DOHH2 (cell line): ENCODE measurements around the gene CAB39L.

Experiments
- H3F3A ChIP-seq: fragments of 200-600 bp; sonication (generic), shearing (Covaris generic); 2 replicates; pipeline ENCODE4 v1.6.0; 2016; ENCODE audit warnings: antibody characterized with exemption, mild to moderate bottlenecking; ENCODE audit not compliant: control insufficient read depth, insufficient read depth
- H3K27ac ChIP-seq: fragments of 200-600 bp; sonication (generic); 2 replicates; pipeline ENCODE4 v1.5.1; 2014; ENCODE audit warnings: low read depth, mild to moderate bottlenecking, low read length, moderate library complexity
- H3K27me3 ChIP-seq: fragments of 200-600 bp; sonication (generic); 2 replicates; pipeline ENCODE4 v1.6.1; 2014; ENCODE audit warnings: mild to moderate bottlenecking, low read length, mixed read lengths; ENCODE audit not compliant: control insufficient read depth
- H3K36me3 ChIP-seq: fragments of 200-600 bp; sonication (generic); 2 replicates; pipeline ENCODE4 v1.6.1; 2014; ENCODE audit warnings: mild to moderate bottlenecking, low read length, moderate library complexity, mixed read lengths; ENCODE audit not compliant: control insufficient read depth
- H3K4me1 ChIP-seq: fragments of 200-600 bp; sonication (generic); 2 replicates; pipeline ENCODE4 v1.6.1; 2014; ENCODE audit warnings: mild to moderate bottlenecking, low read length, mixed read lengths; ENCODE audit not compliant: control insufficient read depth
- H3K4me2 ChIP-seq: fragments of 200-600 bp; sonication (generic); 2 replicates; pipeline ENCODE4 v1.6.0; 2014; ENCODE audit warnings: mild to moderate bottlenecking, low read length, moderate library complexity
- H3K4me3 ChIP-seq: fragments of 200-600 bp; sonication (generic); 2 replicates; pipeline ENCODE4 v1.5.1; 2014; ENCODE audit warnings: mild to moderate bottlenecking, low read length, mixed read lengths
- H3K79me2 ChIP-seq: fragments of 200-600 bp; sonication (generic); 2 replicates; pipeline ENCODE4 v1.6.1; 2014; ENCODE audit warnings: mild to moderate bottlenecking, low read length, mixed read lengths; ENCODE audit not compliant: control insufficient read depth
- H3K9me2 ChIP-seq: fragments of 200-600 bp; sonication (generic); replicated peaks from 2 replicates; pipeline ENCODE4 v1.6.1; 2014; ENCODE audit warnings: mild to moderate bottlenecking, low read length, mixed read lengths; ENCODE audit not compliant: control insufficient read depth
- H3K9me3 ChIP-seq: fragments of 200-600 bp; sonication (generic); 2 replicates; pipeline ENCODE4 v1.6.1; 2014; ENCODE audit warnings: antibody characterized with exemption, low read length, mixed read lengths; ENCODE audit not compliant: control insufficient read depth, insufficient read depth
- H4K20me1 ChIP-seq: fragments of 200-600 bp; sonication (generic); 2 replicates; pipeline ENCODE4 v1.6.0; 2014; ENCODE audit warnings: low read depth, mild to moderate bottlenecking, antibody characterized with exemption, low read length, moderate library complexity; ENCODE audit not compliant: control insufficient read depth, insufficient read depth
- EZH2phosphoT487 ChIP-seq: fragments of 200-600 bp; sonication (generic); IDR thresholded peaks from 2 replicates; pipeline ENCODE4 v1.6.1; 2017; ENCODE audit warnings: borderline replicate concordance, mild to moderate bottlenecking, antibody characterized with exemption, low read length, moderate library complexity, mixed read lengths
- TF ChIP-seq, protein P1 (sequence below): fragments of 200-600 bp; sonication (generic); IDR thresholded peaks from one replicate; pipeline ENCODE4 v1.5.1; 2014; ENCODE audit warnings: antibody characterized with exemption, mild to moderate bottlenecking, low read depth, low read length; ENCODE audit not compliant: poor library complexity, severe bottlenecking

The CAB39L gene

DNA sequence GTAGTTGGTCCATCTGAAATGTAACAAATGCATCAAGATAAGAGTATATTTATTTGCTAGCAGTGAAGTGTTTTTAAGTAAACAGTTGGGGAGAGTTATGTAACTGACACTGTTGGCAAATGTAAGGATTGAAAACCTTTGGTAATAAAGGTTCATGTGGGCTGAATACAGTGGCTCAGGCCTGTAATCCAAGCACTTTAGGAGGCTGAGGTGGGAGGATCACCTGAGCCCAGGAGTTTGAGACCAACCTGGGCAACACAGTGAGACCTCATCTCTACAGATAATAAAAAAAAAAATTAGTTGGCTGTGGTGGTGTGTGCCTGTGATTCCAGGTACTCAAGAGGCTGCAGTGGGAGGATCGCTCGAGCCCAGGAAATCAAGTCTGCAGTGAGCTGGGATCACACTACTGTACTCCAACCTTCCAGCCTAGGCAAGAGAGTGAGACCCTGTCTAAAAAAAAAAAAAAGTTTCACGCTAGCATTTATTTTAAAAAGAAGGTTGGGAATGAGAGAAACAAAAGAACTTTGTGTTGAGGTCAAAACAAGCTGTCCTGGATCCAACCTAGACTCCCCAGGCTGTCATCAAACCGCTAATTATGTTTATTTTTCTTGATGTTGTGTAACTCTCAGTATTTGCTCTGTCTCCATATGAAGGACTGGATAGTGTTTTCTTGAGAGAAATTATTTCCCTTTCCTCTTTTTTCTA lies 20.9 kb upstream of the CAB39L start:
- no peaks in the 10 kb centered on the region for H3K9me2 ChIP-seq
- H3K36me3 ChIP-seq, result peaks cover 81% of the 10 kb centered on the region
- no peaks in the 10 kb centered on the region for H3K4me1 ChIP-seq
- no peak overlapping the region for H3K27ac ChIP-seq
- no peak overlapping the region for H3K4me2 ChIP-seq
- peaks cover 4% of the 10 kb centered on the region; the same call in 1 of the 2 replicates for H3K9me3 ChIP-seq
- TF ChIP-seq EZH2phosphoT487, result no peak
- TF ChIP-seq, protein P1, sequence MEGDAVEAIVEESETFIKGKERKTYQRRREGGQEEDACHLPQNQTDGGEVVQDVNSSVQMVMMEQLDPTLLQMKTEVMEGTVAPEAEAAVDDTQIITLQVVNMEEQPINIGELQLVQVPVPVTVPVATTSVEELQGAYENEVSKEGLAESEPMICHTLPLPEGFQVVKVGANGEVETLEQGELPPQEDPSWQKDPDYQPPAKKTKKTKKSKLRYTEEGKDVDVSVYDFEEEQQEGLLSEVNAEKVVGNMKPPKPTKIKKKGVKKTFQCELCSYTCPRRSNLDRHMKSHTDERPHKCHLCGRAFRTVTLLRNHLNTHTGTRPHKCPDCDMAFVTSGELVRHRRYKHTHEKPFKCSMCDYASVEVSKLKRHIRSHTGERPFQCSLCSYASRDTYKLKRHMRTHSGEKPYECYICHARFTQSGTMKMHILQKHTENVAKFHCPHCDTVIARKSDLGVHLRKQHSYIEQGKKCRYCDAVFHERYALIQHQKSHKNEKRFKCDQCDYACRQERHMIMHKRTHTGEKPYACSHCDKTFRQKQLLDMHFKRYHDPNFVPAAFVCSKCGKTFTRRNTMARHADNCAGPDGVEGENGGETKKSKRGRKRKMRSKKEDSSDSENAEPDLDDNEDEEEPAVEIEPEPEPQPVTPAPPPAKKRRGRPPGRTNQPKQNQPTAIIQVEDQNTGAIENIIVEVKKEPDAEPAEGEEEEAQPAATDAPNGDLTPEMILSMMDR, result no peak
- H3K27me3 ChIP-seq, result no peaks in the 10 kb centered on the region
- no peaks in the 10 kb centered on the region for H4K20me1 ChIP-seq
- no peaks in the 10 kb centered on the region for H3K79me2 ChIP-seq
- no peak overlapping the region for H3K4me3 ChIP-seq
- H3F3A ChIP-seq, result no peaks in the 10 kb centered on the region

DNA sequence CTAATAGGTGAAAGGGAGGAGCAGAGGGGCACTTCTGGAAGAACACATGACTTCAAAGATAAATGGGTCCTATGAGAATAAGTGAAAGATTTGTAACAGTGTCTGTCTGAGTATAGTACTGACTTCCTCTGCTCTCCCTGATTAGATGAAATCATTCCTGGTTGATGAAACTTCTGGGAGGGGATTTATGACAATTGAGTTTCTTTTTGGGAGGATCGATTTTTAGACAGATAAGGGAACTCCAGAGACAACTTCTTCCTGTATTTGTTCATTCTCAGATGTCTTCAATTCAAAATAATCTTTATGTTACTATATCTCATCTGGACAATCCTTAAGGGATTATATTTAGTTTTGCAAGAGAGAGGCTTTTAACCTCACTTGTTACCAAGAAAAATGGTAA lies 20.2 kb upstream of the CAB39L start:
- TF ChIP-seq EZH2phosphoT487, result no peak
- TF ChIP-seq, protein P1, result no peak
- H3K27me3 ChIP-seq, result no peaks in the 10 kb centered on the region
- H3K4me3 ChIP-seq, result no peak overlapping the region
- no peak overlapping the region for H3K27ac ChIP-seq
- no peak overlapping the region for H3K4me2 ChIP-seq
- no peaks in the 10 kb centered on the region for H3F3A ChIP-seq
- peaks cover 79% of the 10 kb centered on the region for H3K36me3 ChIP-seq
- H3K4me1 ChIP-seq, result no peaks in the 10 kb centered on the region
- H3K9me2 ChIP-seq, result no peaks in the 10 kb centered on the region
- no peaks in the 10 kb centered on the region for H4K20me1 ChIP-seq
- H3K79me2 ChIP-seq, result no peaks in the 10 kb centered on the region
- H3K9me3 ChIP-seq, result peaks cover 4% of the 10 kb centered on the region; the same call in 1 of the 2 replicates

DNA sequence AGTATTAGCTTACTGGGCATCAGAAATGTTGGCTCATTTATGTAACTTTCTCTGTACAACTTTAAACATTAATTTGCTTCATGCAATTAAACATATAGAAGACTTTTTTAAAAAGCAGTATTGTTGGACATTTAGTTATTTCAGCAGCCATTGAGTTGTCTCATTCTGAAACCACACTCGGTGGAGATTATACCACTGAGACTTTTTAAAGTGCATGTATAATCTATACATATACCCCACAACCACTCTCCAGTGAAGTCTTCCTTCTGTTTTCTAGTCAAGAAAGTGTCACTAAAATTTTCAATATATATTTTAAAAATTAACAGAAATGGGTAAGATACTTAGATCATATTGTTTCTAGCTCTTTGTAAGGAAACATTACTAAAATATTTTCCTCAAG lies 15.7 kb upstream of the CAB39L start:
- H3K9me2 ChIP-seq, result no peaks in the 10 kb centered on the region
- peaks cover 16% of the 10 kb centered on the region for H3K79me2 ChIP-seq
- H3K4me1 ChIP-seq, result peaks cover 11% of the 10 kb centered on the region
- H3K36me3 ChIP-seq, result peaks cover 67% of the 10 kb centered on the region
- H3K9me3 ChIP-seq, result peaks cover 4% of the 10 kb centered on the region; the same call in 1 of the 2 replicates
- TF ChIP-seq, protein P1, result no peak
- TF ChIP-seq EZH2phosphoT487, result no peak
- H3K4me2 ChIP-seq, result no peak overlapping the region
- H3F3A ChIP-seq, result no peaks in the 10 kb centered on the region
- H3K27me3 ChIP-seq, result no peaks in the 10 kb centered on the region
- no peak overlapping the region for H3K27ac ChIP-seq
- H4K20me1 ChIP-seq, result no peaks in the 10 kb centered on the region
- no peak overlapping the region for H3K4me3 ChIP-seq
